LNCAP (cell line): ENCODE results near the gene OR51F1.

Source experiments
- TF ChIP-seq, protein P1 (sequence below): fragments of 450-650 bp; IDR thresholded peaks from 2 replicates; pipeline ENCODE4 v1.5.1; 2017; ENCODE audit warnings: mild to moderate bottlenecking

The OR51F1 gene, protein sequence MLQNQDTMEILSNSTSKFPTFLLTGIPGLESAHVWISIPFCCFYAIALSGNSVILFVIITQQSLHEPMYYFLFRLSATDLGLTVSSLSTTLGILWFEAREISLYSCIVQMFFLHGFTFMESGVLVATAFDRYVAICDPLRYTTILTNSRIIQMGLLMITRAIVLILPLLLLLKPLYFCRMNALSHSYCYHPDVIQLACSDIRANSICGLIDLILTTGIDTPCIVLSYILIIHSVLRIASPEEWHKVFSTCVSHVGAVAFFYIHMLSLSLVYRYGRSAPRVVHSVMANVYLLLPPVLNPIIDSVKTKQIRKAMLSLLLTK

DNA sequence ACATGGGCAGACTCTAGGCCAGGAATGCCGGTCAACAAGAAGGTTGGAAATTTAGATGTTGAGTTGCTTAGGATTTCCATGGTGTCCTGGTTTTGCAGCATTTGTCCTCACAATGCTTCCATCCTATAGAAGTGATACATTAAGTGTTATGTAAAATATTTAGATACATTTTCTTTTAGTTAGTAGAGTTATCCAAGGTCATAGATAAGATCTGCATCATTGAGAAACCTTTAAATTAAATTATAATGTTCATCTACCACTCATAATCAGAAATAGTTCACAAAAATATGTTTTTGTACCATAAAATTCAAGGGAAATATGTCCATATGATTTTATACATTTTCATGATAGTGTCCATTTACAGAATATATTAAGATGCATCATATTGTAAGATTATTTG, at the start of gene OR51F1:
OR51F1 (minus strand) TSS at position 101 of the 400 bp plus-strand sequence; CDS start at position 101, 0 bp downstream.
- TF ChIP-seq, protein P1, sequence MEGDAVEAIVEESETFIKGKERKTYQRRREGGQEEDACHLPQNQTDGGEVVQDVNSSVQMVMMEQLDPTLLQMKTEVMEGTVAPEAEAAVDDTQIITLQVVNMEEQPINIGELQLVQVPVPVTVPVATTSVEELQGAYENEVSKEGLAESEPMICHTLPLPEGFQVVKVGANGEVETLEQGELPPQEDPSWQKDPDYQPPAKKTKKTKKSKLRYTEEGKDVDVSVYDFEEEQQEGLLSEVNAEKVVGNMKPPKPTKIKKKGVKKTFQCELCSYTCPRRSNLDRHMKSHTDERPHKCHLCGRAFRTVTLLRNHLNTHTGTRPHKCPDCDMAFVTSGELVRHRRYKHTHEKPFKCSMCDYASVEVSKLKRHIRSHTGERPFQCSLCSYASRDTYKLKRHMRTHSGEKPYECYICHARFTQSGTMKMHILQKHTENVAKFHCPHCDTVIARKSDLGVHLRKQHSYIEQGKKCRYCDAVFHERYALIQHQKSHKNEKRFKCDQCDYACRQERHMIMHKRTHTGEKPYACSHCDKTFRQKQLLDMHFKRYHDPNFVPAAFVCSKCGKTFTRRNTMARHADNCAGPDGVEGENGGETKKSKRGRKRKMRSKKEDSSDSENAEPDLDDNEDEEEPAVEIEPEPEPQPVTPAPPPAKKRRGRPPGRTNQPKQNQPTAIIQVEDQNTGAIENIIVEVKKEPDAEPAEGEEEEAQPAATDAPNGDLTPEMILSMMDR: no peak

DNA sequence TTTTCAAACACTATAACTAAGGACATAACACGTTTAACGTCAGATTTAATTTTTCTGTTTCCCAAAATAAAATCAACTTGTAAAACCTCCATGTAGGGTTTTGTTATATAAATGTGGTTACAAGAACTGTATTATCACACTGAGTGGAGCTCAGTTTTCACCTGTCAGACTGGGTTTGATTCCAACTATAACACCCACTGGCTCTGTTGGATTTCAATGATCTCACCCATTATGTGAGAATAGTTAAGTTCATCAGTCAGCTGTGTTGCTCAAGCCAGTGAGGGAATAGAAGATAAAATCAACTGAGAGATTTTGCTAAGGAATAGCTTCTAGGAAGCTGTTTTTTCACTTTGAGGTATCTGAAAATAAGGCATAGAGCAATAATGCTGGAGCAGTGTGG, 39.5 kb upstream of the OR51F1 start:
- TF ChIP-seq, protein P1: no peak

DNA sequence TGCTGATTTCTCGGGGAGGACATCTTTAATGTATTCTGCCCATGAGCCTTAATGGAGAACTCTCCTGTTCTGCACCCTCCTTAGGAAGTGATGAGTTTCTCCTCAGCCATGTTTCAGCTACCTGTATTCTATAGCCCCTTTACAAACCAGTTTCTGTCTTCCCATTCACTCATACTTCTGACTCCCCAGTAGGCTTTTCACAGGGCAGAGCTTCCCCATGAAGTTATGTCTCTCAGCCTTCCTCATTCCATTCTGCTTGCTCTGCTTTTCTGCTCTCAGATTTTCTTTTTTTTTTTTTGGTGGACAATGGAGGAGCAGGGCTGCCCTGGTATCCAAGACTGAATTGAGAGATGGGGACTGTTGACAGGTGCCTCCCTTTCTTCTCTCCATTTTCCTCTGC, 38.7 kb upstream of the OR51F1 start:
- TF ChIP-seq, protein P1: no peak

DNA sequence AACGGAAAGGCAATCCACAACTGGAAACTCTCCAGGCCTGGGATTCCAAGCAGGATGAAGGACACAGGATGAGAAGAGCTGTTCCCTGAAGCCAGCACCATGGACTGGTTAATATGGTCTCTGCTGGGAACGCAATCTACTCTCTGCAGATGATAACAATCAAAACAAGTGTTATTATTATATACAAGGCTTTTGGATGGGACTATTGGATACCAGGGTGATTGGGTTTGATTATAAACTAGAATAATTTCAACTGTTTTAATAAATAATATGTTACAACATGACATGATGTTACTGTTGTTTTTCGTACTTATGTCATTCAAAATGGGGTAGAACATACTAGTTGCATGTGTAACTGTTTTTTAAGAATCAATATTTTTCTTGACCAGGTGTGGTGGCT, 34.5 kb upstream of the OR51F1 start, which contains the start of gene OR52R1:
OR52R1 (minus strand) TSS at position 101 of the 400 bp plus-strand sequence; CDS start at position 101, 0 bp downstream.
- TF ChIP-seq, protein P1: no peak

DNA sequence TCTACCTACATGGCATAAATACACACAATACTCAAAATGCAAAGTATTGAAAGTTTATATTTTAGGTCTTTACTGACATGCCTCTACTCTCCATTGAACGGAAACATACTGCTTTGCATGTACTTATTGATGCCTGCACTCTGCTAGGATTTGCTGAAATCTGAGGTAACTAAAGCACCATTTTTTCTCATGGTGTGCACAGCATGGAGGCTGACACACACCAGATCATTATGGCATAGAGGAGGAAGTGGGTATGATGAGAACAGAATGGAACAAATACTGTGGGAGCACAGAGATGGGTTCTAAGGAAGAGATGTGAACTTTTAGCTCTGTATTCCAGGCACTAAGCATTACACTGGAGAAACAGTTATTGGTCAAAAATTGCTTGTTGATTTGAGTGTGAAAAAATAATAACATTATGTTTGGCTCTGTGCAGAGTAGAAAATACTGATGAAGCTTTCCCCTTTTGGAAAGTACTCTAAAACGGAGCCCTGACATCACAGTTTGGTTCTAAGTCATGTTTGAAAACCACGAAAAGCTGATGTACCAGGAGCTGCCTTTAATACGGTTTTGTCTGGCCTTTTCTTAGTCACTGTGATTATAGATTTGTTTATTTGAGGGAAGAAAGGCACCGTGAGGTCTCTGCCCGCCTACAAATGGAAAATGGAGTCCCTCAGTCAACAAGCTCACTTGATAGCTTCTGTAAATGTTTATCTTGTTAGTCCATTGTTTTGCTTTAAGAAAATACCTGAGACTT, 28.9 kb upstream of the OR51F1 start:
- TF ChIP-seq, protein P1: no peak

DNA sequence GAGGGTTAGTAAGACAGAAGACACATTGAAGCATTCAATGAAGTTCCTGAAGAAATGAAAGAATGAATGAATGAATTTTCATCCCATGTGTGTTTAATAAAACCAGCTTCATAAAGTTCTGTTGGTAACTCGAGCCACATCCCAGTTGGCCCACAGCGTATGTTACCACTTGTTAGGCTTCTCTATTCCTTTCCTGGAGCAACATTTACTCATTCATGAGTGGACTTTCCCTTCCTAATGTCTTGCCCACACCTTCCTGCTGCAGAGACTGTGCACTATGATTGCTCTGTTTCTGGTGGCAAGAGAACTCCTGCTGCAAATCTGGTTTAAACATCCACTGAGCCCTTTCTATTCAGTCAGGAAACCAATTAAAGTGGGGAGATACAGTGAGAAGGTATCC, 27.5 kb upstream of the OR51F1 start:
- TF ChIP-seq, protein P1: no peak

DNA sequence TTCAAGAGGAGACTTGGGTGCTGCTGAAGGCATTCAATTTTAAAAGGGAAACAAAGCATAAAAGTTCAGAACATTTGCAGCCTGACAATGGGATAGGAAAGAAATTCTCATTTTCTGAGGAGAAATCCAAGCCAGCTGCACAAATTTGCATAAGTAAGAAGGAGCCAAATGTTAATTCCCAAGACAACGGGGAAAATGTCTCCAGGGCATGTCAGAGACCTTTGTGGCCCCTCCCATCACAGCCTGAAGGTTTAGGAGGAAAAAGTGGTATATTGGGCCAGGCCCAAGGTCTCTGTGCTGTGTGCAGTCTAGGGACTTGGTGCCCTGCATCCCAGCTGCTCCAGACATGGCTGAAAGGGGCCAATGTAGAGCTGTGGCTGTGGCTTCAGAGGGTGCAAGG, 12.7 kb upstream of the OR51F1 start:
- TF ChIP-seq, protein P1: no peak
